GM19467 (cell line): ENCODE results near the gene TRPM3.

Source experiments
- ATAC-seq: cut with Tn5 transposase; IDR thresholded peaks from one replicate; pipeline ENCODE4 v1.9.1; 2021; ENCODE audit warnings: mild to moderate bottlenecking, moderate library complexity; ENCODE audit not compliant: unreplicated experiment

The TRPM3 gene

GRCh38 chr9:70566751-70567150 lies 554.7 kb downstream of the TRPM3 start:
- ATAC-seq: no peak

GRCh38 chr9:70566066-70566465 lies 555.4 kb downstream of the TRPM3 start:
- no peak for ATAC-seq

GRCh38 chr9:70564468-70565335 lies 556.7 kb downstream of the TRPM3 start:
- ATAC-seq: no peak

DNA sequence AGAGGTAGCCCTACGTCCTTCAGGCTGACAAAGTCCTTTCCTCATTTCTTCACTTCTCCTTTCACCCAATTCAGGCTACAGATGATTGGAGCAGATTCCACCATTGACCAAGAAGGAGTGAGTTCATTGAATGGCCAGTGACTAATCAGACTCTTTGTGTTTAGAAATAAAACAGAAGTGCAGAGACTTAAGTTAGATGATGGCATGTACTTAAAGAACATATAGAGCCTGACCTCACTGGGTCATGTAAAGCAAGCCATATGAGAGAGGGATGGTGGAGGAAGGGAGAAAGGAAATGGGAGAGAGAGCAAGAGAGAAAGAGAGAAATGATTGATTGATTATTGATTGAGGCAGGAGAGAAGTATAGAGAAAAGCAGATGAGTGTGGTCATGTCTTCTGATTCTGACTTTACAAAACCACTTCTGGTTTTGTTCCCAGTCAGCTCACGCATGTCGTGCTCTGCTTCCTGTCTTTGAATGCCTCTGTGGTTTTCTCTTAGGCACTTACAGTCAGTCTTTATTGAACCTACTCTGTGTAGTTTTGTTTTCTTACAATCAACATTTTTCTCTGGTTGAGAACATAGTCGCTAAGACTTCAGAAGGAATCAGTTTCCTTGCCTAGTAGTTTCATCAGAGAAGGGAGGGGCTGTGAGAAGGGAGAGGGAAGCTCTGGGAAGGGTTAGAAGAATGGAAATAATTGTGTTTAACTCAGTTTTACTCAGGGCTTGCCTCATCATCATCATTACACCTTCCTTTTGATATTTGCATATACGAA lies 557.8 kb downstream of the TRPM3 start:
- peak; percentile 97 for ATAC-seq

- no peak for ATAC-seq
These were observed 558.4 kb downstream of the TRPM3 start for GRCh38 chr9:70563010-70563409.

DNA sequence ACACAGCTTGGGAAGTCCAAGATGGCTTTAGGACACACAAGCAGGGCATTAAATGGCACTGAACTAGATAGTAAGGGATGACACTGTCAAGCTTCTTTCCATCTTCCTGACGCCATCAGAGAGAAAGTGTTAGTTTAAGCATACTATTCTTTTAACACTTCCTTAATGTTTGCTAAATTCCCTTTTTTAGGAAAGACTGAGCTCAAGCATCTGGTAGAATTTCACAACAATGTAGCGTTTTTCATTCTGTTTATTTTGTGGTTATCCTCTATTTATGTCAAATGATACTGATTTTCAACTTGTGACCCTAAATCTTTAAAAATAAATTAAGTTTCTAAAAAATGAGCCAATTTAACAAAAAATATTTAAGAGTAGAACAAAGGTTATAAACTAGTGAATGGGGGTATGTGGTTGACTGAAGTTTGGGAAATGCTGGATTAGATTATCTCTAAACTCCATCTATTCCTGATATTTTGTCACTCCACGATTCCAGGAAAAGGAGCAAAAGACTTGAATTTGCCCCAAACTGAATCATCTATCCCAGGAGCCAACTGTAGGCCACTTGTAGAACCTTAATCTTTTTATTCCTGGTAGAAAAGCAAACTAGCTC lies 559.5 kb downstream of the TRPM3 start:
- ATAC-seq: no peak

DNA sequence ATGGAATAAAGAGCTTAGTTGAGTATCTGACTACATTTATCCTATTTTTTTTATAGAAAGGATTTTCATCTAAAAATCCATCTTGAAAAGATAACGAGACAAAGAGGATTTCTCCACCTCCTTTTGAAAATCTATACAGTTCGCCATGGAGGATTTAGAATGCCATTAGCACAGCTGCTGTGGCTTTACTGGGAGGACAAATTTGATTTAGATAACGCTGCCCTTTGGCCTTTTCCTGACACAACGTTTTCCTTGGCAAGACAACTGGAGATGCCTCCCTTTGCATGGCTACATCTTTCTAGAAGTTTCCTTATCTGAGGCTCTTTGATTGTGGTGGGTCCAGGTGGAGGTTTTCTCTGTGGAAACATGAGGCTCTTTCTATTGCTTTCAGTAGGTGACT lies 560.3 kb downstream of the TRPM3 start:
- ATAC-seq: no peak

DNA sequence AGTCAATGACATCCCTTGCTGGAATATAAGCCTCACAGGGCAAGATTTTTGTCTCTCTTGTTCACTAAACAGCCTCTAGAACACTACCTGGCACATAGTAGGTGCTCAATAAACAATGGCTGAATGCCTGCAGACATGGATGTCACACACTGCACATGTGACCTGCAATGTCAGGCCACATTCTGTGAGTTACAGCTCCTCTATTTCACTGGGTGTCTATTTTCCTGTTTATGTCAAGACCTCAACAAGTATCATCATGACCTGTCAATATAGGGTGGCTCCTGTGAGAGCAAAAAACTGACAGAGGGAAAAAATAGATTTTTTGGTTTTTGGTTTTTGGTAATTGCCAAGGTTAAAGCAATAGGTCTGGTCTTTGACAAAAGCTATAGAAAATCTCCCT lies 562.3 kb downstream of the TRPM3 start:
- ATAC-seq: no peak

DNA sequence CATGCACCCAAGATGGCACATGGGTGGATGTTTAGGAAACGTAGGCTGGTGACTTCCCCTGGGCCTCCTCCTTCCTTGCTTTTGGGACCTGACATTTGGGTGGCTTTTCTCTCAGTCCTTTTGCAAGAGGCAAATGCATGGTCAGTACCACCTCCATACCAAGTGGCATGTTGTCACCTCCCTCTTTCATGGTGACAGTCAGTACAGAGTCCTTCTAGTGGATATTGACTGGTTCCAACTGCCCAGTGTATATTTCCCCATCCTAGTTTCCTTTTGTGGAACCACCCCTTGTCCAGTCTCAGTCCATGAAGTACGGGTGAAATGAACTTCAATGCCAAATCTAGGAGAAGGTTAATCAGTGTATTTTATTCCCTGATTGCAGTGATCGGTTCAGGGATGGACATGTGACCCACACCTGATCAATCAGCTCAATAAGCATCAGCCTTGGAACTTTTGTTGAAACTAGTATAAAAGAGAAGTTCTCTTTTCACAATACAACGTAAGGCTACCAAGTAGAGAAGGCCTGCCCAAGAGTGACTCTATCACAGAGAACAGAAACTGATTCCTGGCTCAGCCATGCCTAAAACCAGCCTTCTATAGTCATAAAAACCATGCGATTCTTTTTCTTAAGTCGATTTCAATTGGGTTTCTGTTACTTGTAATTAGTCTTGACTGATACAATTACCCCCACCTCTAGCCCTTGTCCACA lies 563.6 kb downstream of the TRPM3 start:
- ATAC-seq: peak; percentile 98

- ATAC-seq: no peak
These were observed 564.6 kb downstream of the TRPM3 start for GRCh38 chr9:70556771-70557170.

DNA sequence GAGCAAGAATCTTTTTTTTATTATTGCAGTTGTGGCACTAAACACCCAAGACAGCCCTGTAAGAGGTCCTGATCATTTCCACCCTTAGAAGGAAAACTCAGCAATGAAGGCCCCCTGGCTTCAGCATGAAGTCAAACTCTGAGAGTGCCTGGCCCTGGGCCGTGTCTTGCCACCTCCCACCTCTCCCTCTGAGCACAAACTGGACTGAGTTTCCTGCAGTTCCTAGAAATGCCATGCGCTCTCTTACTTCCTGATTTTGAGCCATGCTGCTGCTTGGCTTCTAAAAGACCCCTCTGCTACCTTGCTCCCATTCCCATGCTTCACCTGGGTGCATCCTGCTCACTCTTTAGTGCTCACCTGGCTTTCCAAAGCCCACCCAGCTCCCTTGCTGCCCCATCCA lies 566.5 kb downstream of the TRPM3 start:
- ATAC-seq: no peak

DNA sequence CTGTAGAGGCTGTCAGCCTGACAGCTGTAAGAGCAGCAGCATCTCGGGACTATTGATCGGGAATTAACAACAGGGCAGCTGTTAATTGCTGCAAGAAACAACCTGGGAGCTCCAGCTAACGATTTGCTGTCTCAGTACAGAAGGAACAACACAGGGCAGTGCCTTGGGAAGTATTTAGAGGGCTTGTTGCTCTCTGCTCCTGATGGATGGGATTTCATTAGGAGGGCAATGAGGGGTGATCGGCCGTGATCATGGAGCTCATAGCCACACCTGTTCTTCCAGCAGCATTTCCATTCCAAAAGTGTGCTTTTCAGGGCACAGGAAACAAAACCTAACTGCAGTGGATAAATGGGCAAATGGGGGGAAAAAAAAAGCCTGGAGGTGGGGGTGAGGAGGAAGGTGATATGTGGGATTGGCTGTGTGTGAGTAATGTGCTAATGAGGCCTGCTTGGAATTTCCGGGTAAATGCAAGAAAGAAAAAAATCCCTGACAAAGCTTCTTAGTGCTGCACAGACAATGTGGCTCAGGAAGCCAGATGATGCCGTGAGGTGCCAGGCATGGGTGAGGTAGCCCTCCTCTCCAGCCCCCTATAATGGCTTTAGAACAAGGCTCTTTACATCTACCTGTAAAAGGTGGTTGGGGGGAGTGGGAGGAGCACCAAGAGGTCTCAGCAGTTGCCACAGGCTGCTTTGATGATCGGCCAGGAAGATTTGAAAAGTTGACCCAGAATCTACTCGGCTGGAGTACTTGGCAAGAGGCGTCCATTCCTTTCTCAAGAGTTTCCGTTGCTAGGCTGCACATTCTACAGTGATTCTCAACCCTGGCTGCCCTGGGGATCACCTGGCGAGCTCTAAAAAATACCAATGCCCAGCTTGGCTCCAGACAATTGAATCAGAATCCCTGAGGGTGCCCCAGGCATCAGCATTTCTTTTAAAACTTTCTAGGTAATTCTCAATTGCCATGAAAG lies 567.4 kb downstream of the TRPM3 start:
- ATAC-seq: no peak

GRCh38 chr9:70552561-70552960 lies 568.9 kb downstream of the TRPM3 start:
- ATAC-seq: no peak

- no peak for ATAC-seq
These were observed 569.6 kb downstream of the TRPM3 start for GRCh38 chr9:70551801-70552200.

- no peak for ATAC-seq
These were observed 570.0 kb downstream of the TRPM3 start for GRCh38 chr9:70551396-70551795.

DNA sequence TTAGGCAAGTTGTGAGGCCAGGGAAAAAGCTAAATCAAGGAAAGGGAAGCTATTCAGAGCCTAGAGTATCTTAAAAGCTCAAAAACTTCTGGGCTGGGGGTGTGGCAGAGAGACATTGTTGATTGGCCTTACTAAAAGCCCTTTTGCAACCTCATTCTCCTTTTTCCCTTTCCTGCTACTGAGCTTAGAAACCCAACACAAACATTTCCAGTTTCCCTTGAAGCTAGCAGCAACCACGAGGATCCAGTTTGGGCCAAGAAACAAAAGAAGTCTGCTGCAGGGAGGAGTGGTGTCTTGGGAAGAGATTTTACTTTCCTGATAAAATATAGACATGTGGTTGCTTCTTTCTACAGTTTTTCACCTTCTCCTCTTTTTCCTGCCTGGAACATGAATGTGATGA lies 571.5 kb downstream of the TRPM3 start:
- ATAC-seq: no peak

GRCh38 chr9:70542311-70542931 lies 579.0 kb downstream of the TRPM3 start:
- no peak for ATAC-seq

DNA sequence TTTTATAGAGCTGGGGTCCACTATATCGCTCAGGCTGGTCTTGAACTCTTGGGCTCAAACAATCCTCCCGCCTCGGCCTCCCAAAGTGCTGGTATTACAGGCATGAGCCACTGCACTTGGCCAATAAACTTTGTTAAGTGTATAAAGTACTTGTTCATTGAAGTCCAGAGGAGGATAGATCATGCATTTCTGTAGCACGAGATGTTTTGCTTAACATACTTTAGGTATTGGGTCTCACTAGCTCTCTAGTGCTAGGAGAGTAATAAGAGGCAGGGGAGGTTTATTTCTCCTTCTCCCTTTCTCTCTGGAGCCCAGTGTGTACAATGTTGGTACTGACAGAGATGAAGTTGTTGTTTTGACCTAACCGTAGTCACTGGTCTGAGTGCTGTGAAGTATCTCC lies 581.4 kb downstream of the TRPM3 start:
- no peak for ATAC-seq

- no peak for ATAC-seq
These were observed 581.9 kb downstream of the TRPM3 start for GRCh38 chr9:70539526-70539925.

DNA sequence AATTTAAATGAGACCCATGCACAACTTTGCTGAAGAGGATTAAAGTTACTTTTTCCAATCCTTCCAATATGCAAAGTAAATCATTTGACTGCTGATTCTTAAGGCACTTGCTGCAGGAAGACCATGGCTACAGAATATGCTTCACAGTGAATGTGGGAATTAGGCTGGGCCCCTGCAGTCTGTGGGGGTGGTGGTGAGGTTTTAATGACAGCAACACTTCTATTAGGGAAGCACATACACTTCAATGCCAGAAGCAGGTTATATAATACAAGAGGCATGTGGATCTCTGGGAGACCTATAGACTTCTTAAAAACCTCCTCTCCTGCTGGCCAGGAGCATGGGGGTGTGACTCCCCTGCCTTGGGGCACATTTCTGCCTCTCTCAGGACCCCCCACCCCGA lies 582.4 kb downstream of the TRPM3 start:
- no peak for ATAC-seq
